ENCODE data around the gene BEX2. TPM values are rescaled to one million over a fixed set of nuclear protein-coding genes. Genes with fewer than 3 reads are reported as not detected.
"Not testable (repeated sequence)": the region's sequence is repeated elsewhere in the genome, so short reads cannot be mapped to it uniquely, and the experiment has no call there.

Gene BEX2
- total RNA-seq, 1 experiment from 2014 or later = 2.8 TPM

DNA sequence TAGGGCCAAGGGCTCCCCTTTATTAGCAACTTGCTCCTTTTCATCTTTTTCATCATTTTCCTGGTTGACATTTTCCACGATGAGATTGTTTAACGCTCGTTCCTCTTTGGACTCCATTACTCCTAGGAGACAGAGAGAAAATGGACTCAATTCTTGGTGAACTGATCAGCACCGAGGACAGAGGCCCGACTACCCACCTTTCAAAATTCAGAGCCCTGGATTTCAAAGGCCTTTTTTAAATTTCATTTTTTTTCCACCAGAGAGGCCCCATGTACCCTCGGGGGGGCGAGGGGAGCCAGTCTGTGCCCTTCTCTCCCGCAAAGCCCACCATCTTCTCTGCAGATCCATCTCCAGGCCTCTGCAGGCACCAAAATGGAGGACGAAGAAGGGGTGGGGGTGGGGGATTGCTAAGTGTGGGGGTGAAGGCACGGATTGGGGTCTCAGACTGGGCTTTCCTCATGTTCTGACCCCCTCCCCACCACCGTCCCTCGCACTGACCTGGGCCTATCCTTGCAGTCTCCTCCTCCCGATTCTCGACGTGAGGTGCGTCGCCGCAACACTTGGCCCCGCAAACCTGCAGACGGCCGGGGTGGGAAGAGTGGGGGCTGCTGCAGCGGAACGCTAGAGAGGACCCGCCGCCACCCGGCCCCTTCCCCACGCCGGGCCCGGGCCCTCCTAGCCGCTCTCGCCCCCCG, 783 bp downstream of the BEX2 start:
- Histone ChIP-seq H3K4me2 (ENCODE audit: low read length) (peak overlapping the region; percentile 84), H3K79me2 (ENCODE audit: low read length) (no peaks in the 10 kb centered on the region), H3K9me2 (replicated peaks; ENCODE audit: low read length) (no peaks in the 10 kb centered on the region), H3K4me1 (ENCODE audit: insufficient read depth, low read length) (peaks cover 3% of the 10 kb centered on the region; the same call in 1 of the 2 replicates), H3K9me3 (ENCODE audit: low read length) (no peaks in the 10 kb centered on the region), H2AFZ (ENCODE audit: low read length) (peak overlapping the region; percentile 83), H4K20me1 (ENCODE audit: low read length) (no peaks in the 10 kb centered on the region), H3K4me3 (ENCODE audit: low read length) (peak overlapping the region; percentile 68), H3K9ac (ENCODE audit: low read length) (no peak overlapping the region), H3F3A (ENCODE audit: low read length, unreplicated experiment) (no peaks in the 10 kb centered on the region), H3K27ac (ENCODE audit: low read length) (no peak overlapping the region), H3K27me3 (ENCODE audit: low read length) (0 out of 2 replicates have a peak, but pooled peaks cover 5% of the 10 kb centered on the region), H3K36me3 (ENCODE audit: low read depth, low read length) (no peaks in the 10 kb centered on the region)
- ChIA-PET CTCF (no interaction called here), POLR2A (ENCODE audit: unreplicated experiment) (no interaction called here)
- no peak for TF ChIP-seq EZH2 (IDR thresholded peaks at IDR 0.05; ENCODE audit: low read length, unreplicated experiment)
- TF ChIP-seq EZH2phosphoT487 (IDR thresholded peaks at IDR 0.05; ENCODE audit: borderline replicate concordance, low read length) = no peak
- TSS peak; percentile 33 for BruUV-seq (replicated peaks)
- intact Hi-C loops (cut with micrococcal nuclease) = no loop called here
- ATAC-seq (no peak), DNase-seq (no peak)

GRCh38 chrX:103305666-103306065, 5.1 kb downstream of the BEX2 start:
- H3F3A ChIP-seq (ENCODE audit: low read length, unreplicated experiment); ATAC-seq; H3K9me3 ChIP-seq (ENCODE audit: low read length); intact Hi-C loops (cut with micrococcal nuclease); H3K27me3 ChIP-seq (ENCODE audit: low read length); H4K20me1 ChIP-seq (ENCODE audit: low read length); H3K4me3 ChIP-seq (ENCODE audit: low read length); H3K79me2 ChIP-seq (ENCODE audit: low read length); H3K9ac ChIP-seq (ENCODE audit: low read length); H2AFZ ChIP-seq (ENCODE audit: low read length); H3K9me2 ChIP-seq (replicated peaks; ENCODE audit: low read length); POLR2A ChIA-PET (ENCODE audit: unreplicated experiment); H3K4me2 ChIP-seq (ENCODE audit: low read length); DNase-seq; BruUV-seq (replicated peaks); H3K36me3 ChIP-seq (ENCODE audit: low read depth, low read length); H3K4me1 ChIP-seq (ENCODE audit: insufficient read depth, low read length); H3K27ac ChIP-seq (ENCODE audit: low read length): not testable (repeated sequence)
- CTCF ChIA-PET = interaction anchor here (0.6 kb wide), 1 partner anchor 184 kb away, joined by 3 read pairs; no protein-coding TSS in a partner anchor

DNA sequence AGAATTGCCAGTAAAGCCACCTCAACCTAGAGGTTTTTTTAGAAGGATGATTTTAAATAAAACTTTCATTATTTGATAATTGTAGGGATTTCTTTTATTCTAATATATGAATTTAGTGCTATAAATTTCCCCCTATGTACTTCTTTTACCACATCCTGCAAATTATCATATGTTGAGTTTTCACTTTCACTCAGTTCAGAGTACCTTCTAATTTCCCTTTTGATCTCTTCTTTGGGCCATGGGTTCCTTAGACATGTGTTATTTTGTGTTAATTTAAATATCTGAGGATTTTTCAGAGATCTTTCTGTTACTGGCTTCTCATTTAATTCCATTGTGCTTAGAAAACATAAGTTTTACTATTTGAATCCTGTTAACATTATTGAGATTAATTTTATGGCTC, 6.1 kb downstream of the BEX2 start:
- no peak overlapping the region for H2AFZ ChIP-seq (ENCODE audit: low read length)
- no peaks in the 10 kb centered on the region for H3K36me3 ChIP-seq (ENCODE audit: low read depth, low read length)
- intact Hi-C loops (cut with micrococcal nuclease) = no loop called here
- ATAC-seq = no peak
- H4K20me1 ChIP-seq (ENCODE audit: low read length) = no peaks in the 10 kb centered on the region
- H3K9ac ChIP-seq (ENCODE audit: low read length) = no peak overlapping the region
- H3K27me3 ChIP-seq (ENCODE audit: low read length) = no peaks in the 10 kb centered on the region
- TF ChIP-seq CTCF (conservative IDR thresholded peaks at IDR 0.05; ENCODE audit: low read depth, low read length) = no peak
- H3K4me3 ChIP-seq (ENCODE audit: low read length) = no peak overlapping the region
- no TSS peak for BruUV-seq (replicated peaks)
- no peaks in the 10 kb centered on the region for H3K9me2 ChIP-seq (replicated peaks; ENCODE audit: low read length)
- no peaks in the 10 kb centered on the region for H3F3A ChIP-seq (ENCODE audit: low read length, unreplicated experiment)
- H3K27ac ChIP-seq (ENCODE audit: low read length) = no peak overlapping the region
- no peaks in the 10 kb centered on the region for H3K4me1 ChIP-seq (ENCODE audit: insufficient read depth, low read length)
- H3K4me2 ChIP-seq (ENCODE audit: low read length) = no peak overlapping the region
- H3K9me3 ChIP-seq (ENCODE audit: low read length) = no peaks in the 10 kb centered on the region
- POLR2A ChIA-PET (ENCODE audit: unreplicated experiment) = no interaction called here
- H3K79me2 ChIP-seq (ENCODE audit: low read length) = no peaks in the 10 kb centered on the region
- DNase-seq = no peak
- CTCF ChIA-PET = no interaction called here

DNA sequence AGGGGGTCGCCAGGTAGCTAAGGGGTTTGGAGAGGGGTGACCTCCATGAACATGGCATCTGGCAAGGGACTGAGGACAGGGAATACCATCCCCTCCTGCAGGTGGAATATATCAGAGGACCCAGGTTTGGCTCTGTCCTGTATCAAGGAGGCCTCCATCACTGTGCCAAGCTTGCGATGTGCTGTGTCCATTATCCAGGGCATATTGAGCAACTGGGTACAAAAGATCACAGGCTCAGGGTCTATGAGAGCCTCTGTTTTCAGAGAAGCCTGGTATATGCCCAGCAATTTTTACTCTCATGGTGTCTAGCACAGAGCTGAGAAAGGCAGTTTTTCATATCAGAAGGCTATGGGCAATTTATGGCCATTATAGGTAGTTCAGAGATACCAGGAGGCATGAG, 17.7 kb downstream of the BEX2 start:
- Histone ChIP-seq H3K36me3 (ENCODE audit: low read depth, low read length) (no peaks in the 10 kb centered on the region), H3K27me3 (ENCODE audit: low read length) (peaks cover 10% of the 10 kb centered on the region; the same call in 1 of the 2 replicates), H3F3A (ENCODE audit: low read length, unreplicated experiment) (no peaks in the 10 kb centered on the region), H3K27ac (ENCODE audit: low read length) (no peak overlapping the region), H3K79me2 (ENCODE audit: low read length) (no peaks in the 10 kb centered on the region), H4K20me1 (ENCODE audit: low read length) (no peaks in the 10 kb centered on the region), H3K4me2 (ENCODE audit: low read length) (no peak overlapping the region), H2AFZ (ENCODE audit: low read length) (no peak overlapping the region), H3K9me3 (ENCODE audit: low read length) (no peaks in the 10 kb centered on the region), H3K4me3 (ENCODE audit: low read length) (no peak overlapping the region), H3K9me2 (replicated peaks; ENCODE audit: low read length) (no peaks in the 10 kb centered on the region), H3K9ac (ENCODE audit: low read length) (no peak overlapping the region), H3K4me1 (ENCODE audit: insufficient read depth, low read length) (no peaks in the 10 kb centered on the region)
- DNase-seq (no peak), ATAC-seq (no peak)
- no peak for TF ChIP-seq EZH2 (IDR thresholded peaks at IDR 0.05; ENCODE audit: low read length, unreplicated experiment)
- TF ChIP-seq CTCF (conservative IDR thresholded peaks at IDR 0.05; ENCODE audit: low read depth, low read length) = no peak
- no peak for TF ChIP-seq EZH2phosphoT487 (IDR thresholded peaks at IDR 0.05; ENCODE audit: borderline replicate concordance, low read length)
- intact Hi-C loops (cut with micrococcal nuclease) = no loop called here
- no TSS peak for BruUV-seq (replicated peaks)
- ChIA-PET CTCF (no interaction called here), POLR2A (ENCODE audit: unreplicated experiment) (no interaction called here)

Measured in PC-3 (cell line).